Activated T-cell treated with anti-CD3 and anti-CD28 coated beads, Interleukin-2, amount 50 U/mL, for 72 hours (primary cell): ENCODE data around the gene INSC. TPM values are rescaled to one million over a fixed set of nuclear protein-coding genes. Genes with fewer than 3 reads are reported as not detected.
A peak's percentile ranks its signal among the peaks of the same experiment; 100 is the strongest.

ENCODE experiments used
- ATAC-seq, 2 donors: fragments of 150-1000 bp; cut with Tn5 transposase; replicated peaks in 1 of 2; 2 replicates each; pipeline ENCODE4 v1.10.0; 2021; ENCODE audit warnings: moderate library complexity in 2 of 2, mild to moderate bottlenecking in 1 of 2
- DNase-seq, 2 donors: peaks; one replicate each; pipeline ENCODE4 v3.0.0; 2021 to 2022; ENCODE audit warnings: mixed read lengths in 1 of 2
- H3K27ac Mint-ChIP-seq: one replicate; pipeline ENCODE4 v1.8.0; 2022; ENCODE audit warnings: mild to moderate bottlenecking, moderate library complexity, mixed read lengths
- H3K27me3 Mint-ChIP-seq: one replicate; pipeline ENCODE4 v1.8.0; 2022; ENCODE audit warnings: low read depth, mixed read lengths
- H3K36me3 Mint-ChIP-seq, 2 donors: one replicate each; pipeline ENCODE4 v1.8.0; 2022; ENCODE audit warnings: mixed read lengths in 2 of 2, mild to moderate bottlenecking in 1 of 2; ENCODE audit not compliant: insufficient read depth in 2 of 2
- H3K4me1 Mint-ChIP-seq: one replicate; pipeline ENCODE4 v1.8.0; 2022; ENCODE audit warnings: low read depth, mixed read lengths
- H3K4me3 Mint-ChIP-seq, 2 donors: one replicate each; pipeline ENCODE4 v1.8.0; 2022; ENCODE audit warnings: mild to moderate bottlenecking in 2 of 2, mixed read lengths in 2 of 2, moderate library complexity in 2 of 2
- H3K9me3 Mint-ChIP-seq, 2 donors: one replicate each; pipeline ENCODE4 v1.8.0; 2022; ENCODE audit warnings: mixed read lengths in 2 of 2
- total RNA-seq, 2 donors: library from RNA; stranded (reverse); gene quantifications; one replicate each; pipeline ENCODE4 v1.2.3, GENCODE V29; 2022

INSC gene
- total RNA-seq, 2 donors from 2014 or later, result 0.96 to 3.1 TPM

DNA sequence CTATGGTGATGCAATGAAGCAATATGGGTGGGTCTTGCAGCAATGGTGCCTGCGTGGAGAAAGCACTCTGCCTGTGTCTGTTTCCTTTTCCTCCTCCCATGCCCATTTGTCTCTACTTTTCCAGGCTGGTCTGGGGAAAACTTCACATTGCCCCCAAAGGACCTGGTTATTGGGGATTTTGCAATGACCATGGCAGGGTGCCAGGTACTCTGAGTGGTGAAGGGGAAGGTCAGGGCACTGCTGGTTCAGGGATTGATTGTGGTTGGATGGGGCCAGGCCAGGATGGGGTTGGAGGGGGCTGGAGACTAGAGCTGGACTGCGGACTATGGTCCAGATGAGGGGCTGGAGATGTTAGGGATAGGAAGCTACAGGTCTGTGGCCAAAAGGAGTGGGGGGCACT, 92.1 kb downstream of the INSC start:
- DNase-seq, result no peak
- Mint-ChIP-seq H3K4me1 (no peaks in the 10 kb centered on the region), H3K27ac (no peak overlapping the region), H3K27me3 (no peaks in the 10 kb centered on the region), H3K9me3 (no peaks in the 10 kb centered on the region), H3K36me3 (no peaks in the 10 kb centered on the region), H3K4me3 (no peak overlapping the region)
- ATAC-seq, result no peak

DNA sequence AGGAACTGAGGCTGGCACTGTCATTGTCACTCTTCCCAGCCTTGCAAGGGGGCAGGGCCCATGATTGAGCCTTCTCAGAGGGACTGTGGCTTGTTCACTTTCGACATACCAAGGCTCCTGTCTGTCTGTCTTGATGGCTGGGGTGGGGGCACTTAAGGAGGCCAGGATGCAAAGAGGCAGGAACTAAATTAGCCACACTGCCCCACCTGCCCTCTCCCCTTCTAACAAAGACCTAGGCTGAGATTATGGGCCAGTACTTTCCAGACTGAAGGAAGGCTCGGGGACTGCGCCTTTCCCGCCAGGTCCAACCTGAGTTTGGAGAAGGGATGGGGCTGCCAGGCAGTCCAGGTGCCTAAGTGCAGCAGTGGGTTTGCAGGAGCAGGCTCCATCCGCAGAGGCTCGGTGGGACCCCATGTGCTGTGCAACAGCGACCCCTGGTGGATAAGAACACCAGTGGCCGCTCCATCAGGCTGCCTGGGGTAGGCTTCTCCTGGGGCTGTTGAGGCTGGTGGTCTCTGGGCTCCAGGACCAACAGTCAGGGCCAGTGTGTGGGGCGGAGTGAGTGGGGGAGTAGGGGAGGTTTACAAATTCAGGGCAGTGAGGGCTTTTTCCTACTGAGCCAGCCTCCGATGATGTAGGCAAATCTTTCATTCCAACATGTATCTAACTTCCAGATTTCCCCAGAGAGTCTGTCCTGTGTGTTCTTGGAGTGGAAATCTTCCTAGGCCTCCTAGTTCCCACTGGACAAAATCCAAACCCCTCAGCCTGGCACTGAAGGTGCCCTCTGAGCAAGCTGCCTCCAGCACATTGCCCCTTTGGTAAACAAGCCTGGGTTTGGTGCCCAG, 93.9 kb downstream of the INSC start:
- H3K4me1 Mint-ChIP-seq, result no peaks in the 10 kb centered on the region
- no peaks in the 10 kb centered on the region for H3K27me3 Mint-ChIP-seq
- no peaks in the 10 kb centered on the region for H3K36me3 Mint-ChIP-seq
- no peak overlapping the region for H3K4me3 Mint-ChIP-seq
- H3K9me3 Mint-ChIP-seq, result no peaks in the 10 kb centered on the region
- H3K27ac Mint-ChIP-seq, result no peak overlapping the region
- ATAC-seq, result peak; percentile 89 to 93
- DNase-seq, result peak; percentile 76 to 84

DNA sequence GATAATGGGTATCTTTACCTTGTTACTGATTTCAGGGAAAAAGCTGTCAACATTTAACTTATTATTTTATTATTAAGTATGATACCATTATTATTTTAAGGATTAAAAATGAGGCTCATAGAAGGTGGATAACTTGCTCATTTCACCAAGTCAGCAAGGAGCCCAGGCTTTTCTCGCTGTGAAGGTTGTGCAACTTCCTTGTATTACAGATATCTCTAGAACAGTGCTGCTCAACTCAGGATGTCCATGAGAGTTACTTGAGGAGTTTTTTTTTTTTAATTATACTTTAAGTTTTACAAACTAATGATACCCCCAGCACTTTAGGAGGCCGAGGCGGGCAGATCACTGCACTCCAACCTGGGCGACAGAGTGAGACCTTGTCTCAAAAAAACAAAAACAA, 98.2 kb downstream of the INSC start:
- Mint-ChIP-seq H3K4me1 (no peaks in the 10 kb centered on the region), H3K9me3 (no peaks in the 10 kb centered on the region), H3K4me3 (no peak overlapping the region), H3K27ac (no peak overlapping the region), H3K27me3 (no peaks in the 10 kb centered on the region), H3K36me3 (no peaks in the 10 kb centered on the region)
- ATAC-seq (no peak), DNase-seq (no peak)

DNA sequence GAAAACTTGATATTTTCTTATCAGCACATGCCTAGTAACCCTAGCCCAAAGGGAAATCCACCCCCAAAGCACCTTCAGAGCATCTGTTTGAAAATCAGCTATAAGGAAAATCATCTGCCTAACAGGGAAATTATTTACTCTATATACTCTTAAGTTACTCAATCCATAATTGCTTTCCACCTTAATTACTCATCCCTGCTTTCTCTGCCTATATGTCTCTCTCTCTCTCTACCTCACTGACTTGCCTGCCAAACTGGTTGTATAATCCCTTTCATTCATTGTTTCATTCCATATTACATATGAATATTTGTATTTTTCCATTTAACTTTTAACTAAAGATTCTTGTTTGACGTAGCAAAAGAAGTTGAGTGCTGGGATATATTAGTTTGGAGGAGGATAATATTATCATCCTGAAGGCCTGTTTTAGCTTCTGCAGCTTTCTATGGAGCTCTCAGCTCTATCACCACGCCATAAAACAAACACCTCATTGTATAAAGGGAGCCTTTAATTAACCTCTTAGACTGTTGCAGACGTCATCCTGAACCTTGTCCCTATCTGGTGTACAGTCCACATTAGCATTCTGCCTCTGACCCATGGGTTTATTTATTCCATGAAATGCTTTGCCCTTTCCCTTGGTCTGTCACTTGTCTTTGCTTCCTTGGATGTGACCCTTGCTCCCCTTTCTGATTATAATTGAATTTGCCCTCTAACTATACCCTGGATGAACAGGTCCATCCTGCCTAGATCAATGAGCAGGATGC, 98.9 kb downstream of the INSC start:
- H3K27me3 Mint-ChIP-seq, result no peaks in the 10 kb centered on the region
- H3K4me1 Mint-ChIP-seq, result no peaks in the 10 kb centered on the region
- no peaks in the 10 kb centered on the region for H3K36me3 Mint-ChIP-seq
- no peak overlapping the region for H3K4me3 Mint-ChIP-seq
- DNase-seq (no peak), ATAC-seq (no peak)
- H3K27ac Mint-ChIP-seq, result no peak overlapping the region
- H3K9me3 Mint-ChIP-seq, result no peaks in the 10 kb centered on the region

DNA sequence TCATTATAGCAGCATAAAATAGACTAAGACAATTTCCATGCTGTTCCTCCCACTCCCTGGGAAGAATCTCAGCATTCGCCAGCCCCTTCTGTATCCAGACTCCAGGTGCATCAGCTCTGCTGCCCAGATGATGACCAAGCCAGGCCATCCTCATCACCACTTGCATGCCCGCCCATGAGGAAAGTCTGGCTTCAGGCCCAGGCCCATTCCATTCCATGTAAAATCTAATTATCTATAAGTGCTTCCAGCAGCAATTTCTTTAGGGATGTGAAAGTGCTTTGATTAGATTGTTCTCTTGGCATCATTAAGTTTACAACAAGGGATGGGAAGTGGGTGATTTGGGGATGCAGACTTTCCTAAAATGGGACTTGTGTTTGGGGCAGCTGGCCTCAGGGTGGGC, 100.3 kb downstream of the INSC start:
- DNase-seq (no peak), ATAC-seq (no peak)
- H3K36me3 Mint-ChIP-seq, result no peaks in the 10 kb centered on the region
- no peak overlapping the region for H3K27ac Mint-ChIP-seq
- H3K4me1 Mint-ChIP-seq, result no peaks in the 10 kb centered on the region
- H3K4me3 Mint-ChIP-seq, result no peak overlapping the region
- H3K9me3 Mint-ChIP-seq, result no peaks in the 10 kb centered on the region
- H3K27me3 Mint-ChIP-seq, result no peaks in the 10 kb centered on the region

DNA sequence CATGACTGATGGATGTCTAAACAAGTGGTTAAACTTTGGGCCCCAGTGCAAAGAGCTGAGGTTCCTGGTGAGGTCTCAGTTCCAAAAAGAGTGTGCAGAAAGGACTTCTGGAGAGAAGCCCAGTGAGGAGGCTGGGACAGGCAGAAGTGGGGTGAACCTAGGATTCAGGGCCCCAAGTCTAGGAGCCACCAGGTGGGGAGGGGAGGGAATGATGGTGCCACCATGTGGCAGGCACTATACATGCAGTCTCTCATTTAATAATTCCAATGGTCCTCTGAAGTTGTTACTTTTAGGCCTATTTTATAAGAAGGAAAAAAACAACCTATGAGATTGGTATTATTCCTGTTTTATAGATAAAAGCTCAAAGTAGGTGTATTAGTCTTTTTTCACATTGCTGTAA, 102.0 kb downstream of the INSC start:
- no peaks in the 10 kb centered on the region for H3K27me3 Mint-ChIP-seq
- ATAC-seq (no peak), DNase-seq (peak in 1 of 2 donors; percentile 6)
- H3K4me3 Mint-ChIP-seq, result no peak overlapping the region
- H3K4me1 Mint-ChIP-seq, result no peaks in the 10 kb centered on the region
- H3K9me3 Mint-ChIP-seq, result no peaks in the 10 kb centered on the region
- H3K27ac Mint-ChIP-seq, result no peak overlapping the region
- H3K36me3 Mint-ChIP-seq, result no peaks in the 10 kb centered on the region

DNA sequence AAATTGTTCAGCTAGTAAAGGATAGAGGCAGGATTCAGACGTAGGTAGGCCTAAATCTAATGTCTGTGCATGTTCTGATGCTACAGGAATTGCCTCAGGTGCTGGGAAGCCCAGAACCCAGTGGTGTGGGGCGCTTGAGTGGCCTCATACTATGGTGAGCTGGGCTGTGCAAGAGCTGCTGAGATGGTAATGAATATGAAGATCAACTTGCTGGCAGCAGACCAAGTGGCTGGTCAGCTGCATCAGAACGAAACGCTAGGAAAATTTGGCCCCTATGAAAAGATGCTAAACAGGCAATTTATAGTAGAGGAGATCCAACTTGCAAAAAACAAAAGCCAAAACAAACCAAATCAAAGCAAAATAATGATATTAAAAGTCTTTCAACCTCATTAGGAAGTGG, 102.7 kb downstream of the INSC start:
- no peaks in the 10 kb centered on the region for H3K27me3 Mint-ChIP-seq
- H3K4me1 Mint-ChIP-seq, result no peaks in the 10 kb centered on the region
- ATAC-seq, result no peak
- no peak for DNase-seq
- no peak overlapping the region for H3K27ac Mint-ChIP-seq
- no peaks in the 10 kb centered on the region for H3K36me3 Mint-ChIP-seq
- H3K4me3 Mint-ChIP-seq, result no peak overlapping the region
- H3K9me3 Mint-ChIP-seq, result no peaks in the 10 kb centered on the region

DNA sequence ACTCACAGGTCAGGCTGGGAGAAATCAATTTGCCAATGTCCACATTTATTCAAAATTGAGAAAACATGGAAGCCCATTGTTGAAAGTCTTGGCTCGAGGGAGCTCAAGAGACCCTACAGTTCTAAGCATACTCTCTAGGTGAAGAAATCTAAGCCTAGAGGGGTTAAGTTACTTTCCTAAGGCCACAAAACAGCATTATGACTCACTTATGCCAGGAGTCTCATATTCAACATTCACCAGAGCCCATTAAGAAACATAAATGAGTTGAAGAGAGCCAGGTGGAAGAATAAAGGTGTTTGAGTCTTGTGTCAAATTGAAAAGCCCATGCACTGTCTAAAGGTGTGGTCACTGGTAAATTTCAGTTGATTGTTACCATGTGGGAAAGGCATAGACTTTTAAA, 108.1 kb downstream of the INSC start:
- Mint-ChIP-seq H3K9me3 (no peaks in the 10 kb centered on the region), H3K4me3 (no peak overlapping the region), H3K36me3 (no peaks in the 10 kb centered on the region), H3K4me1 (no peaks in the 10 kb centered on the region), H3K27ac (no peak overlapping the region), H3K27me3 (no peaks in the 10 kb centered on the region)
- no peak for ATAC-seq
- DNase-seq, result no peak

DNA sequence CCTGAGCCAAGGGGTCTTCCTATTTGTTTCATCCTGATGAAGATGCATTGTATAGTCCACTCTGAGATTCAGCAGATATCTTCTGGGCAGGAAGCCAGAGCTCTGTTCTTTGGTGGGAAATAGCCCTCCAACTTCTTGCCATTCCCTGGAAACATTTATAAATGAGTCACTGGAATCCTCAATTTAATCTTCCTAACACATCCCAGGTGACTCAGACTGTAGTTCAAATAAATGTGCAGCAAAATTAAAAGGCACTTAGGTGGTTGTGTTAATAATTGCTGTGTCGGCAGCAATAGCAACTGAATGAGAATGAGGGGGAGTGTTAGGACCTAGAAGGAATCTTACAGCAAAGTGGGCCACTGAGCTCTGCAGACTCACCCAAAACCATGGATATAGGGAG, 108.6 kb downstream of the INSC start:
- no peak overlapping the region for H3K27ac Mint-ChIP-seq
- H3K9me3 Mint-ChIP-seq, result no peaks in the 10 kb centered on the region
- no peaks in the 10 kb centered on the region for H3K27me3 Mint-ChIP-seq
- H3K4me1 Mint-ChIP-seq, result no peaks in the 10 kb centered on the region
- no peak for ATAC-seq
- H3K36me3 Mint-ChIP-seq, result no peaks in the 10 kb centered on the region
- DNase-seq, result no peak
- H3K4me3 Mint-ChIP-seq, result no peak overlapping the region

DNA sequence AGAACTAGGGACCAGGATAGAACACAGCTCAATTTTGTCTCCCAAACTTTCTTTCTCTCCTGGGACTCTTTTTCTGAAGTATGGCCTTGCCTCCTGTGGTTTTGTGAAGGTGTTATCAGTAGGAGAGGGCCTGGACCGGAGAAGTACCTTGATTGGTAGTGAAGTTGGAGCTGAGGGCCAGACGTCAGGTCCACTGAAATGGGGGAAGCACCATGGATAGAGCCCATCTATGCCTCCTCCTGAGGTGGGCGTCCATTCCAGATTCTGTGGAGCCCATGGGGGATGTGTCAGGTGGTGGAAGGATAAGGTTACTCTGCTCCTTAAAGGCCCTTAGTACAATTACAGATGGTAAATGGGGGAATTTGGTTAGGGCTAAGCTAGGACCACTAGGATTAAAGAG, 109.7 kb downstream of the INSC start:
- Mint-ChIP-seq H3K36me3 (no peaks in the 10 kb centered on the region), H3K4me3 (no peak overlapping the region), H3K9me3 (no peaks in the 10 kb centered on the region), H3K27me3 (no peaks in the 10 kb centered on the region), H3K27ac (no peak overlapping the region), H3K4me1 (no peaks in the 10 kb centered on the region)
- DNase-seq (no peak), ATAC-seq (no peak)

DNA sequence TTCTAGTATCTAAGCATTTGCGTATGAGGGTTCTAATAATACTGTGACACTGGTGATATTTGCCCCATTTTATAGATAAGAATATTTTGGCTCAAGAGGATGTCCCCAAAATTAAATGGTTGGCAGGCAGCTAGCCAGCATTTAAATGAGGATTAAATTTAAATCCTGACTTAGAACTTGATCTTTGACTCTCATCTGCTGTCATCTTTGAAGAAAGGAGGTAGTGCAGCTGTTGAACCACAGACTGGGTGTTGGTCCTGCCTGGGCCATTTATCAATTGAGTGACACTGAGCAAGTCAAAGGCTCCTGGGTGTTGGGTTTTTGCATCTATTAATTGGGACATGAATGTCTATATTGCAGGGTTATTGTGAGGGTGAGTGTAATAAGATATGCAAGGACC, 112.3 kb downstream of the INSC start:
- DNase-seq (no peak), ATAC-seq (no peak)
- no peaks in the 10 kb centered on the region for H3K4me1 Mint-ChIP-seq
- H3K36me3 Mint-ChIP-seq, result no peaks in the 10 kb centered on the region
- H3K9me3 Mint-ChIP-seq, result no peaks in the 10 kb centered on the region
- H3K27me3 Mint-ChIP-seq, result no peaks in the 10 kb centered on the region
- H3K27ac Mint-ChIP-seq, result no peak overlapping the region
- no peak overlapping the region for H3K4me3 Mint-ChIP-seq

DNA sequence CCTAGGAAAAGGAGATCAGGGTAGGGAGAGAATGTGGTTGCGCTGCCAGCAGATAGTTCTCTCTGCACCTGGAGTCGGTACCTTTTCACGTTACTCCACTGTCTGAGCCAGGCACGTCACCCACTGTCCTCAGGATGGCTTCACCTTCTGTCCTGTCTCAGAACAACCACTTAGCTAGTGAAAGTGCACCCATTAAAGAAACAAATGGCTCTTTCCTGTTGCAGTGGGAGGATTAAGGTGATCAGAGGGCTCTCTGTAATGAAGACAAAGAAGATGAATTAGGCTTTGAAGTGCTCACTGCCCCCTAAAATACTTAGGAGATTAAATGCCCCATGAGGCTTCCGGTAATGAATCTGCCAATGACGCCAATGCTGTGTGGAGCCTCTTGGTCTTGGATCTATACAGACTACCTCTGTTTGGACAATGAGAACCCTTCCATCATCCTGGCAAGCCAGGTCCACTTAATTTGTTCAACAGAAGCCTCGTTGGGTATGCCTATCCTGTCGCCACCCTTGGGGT, 113.7 kb downstream of the INSC start:
- no peaks in the 10 kb centered on the region for H3K4me1 Mint-ChIP-seq
- no peak for ATAC-seq

DNA sequence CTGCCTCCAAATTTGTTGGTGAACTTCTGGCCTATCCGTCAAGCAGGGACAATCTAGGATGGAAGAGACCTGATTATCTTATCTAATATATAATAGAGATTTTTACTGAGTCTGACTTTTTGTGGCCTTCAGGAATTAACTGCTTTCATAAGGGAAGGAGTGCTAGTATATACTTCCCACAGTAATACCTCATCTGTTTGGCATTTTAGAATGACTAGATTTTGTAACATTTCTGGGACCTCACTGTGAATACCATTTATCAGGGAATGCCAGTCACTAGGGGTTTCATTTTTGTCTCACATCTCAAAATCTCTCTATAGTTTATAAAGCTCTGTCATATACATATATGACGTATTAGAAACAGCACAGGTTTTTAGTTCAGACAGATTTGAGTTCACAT, 114.3 kb downstream of the INSC start:
- Mint-ChIP-seq H3K4me3 (no peak overlapping the region), H3K27me3 (no peaks in the 10 kb centered on the region), H3K27ac (no peak overlapping the region), H3K4me1 (no peaks in the 10 kb centered on the region), H3K9me3 (no peaks in the 10 kb centered on the region), H3K36me3 (no peaks in the 10 kb centered on the region)
- ATAC-seq (no peak), DNase-seq (no peak)

More for the DNA sequence above, 113.7 kb downstream of the INSC start:
- no peaks in the 10 kb centered on the region for H3K9me3 Mint-ChIP-seq
- H3K36me3 Mint-ChIP-seq, result no peaks in the 10 kb centered on the region
- no peaks in the 10 kb centered on the region for H3K27me3 Mint-ChIP-seq
- no peak for DNase-seq
- no peak overlapping the region for H3K4me3 Mint-ChIP-seq
- no peak overlapping the region for H3K27ac Mint-ChIP-seq
